HG03064 (cell line): ENCODE results near the gene FBLN1.
"Not testable (repeated sequence)": the region's sequence is repeated elsewhere in the genome, so short reads cannot be mapped to it uniquely, and the experiment has no call there.

Source experiments
- ATAC-seq: cut with Tn5 transposase; IDR thresholded peaks from one replicate; pipeline ENCODE4 v1.9.1; 2021; ENCODE audit warnings: low read depth; ENCODE audit not compliant: unreplicated experiment

Gene FBLN1

GRCh38 chr22:45525480-45525879 is 22.8 kb downstream of the FBLN1 start:
- no peak for ATAC-seq

GRCh38 chr22:45526281-45526680 is 23.6 kb downstream of the FBLN1 start:
- no peak for ATAC-seq

GRCh38 chr22:45526768-45527360 is 24.2 kb downstream of the FBLN1 start:
- no peak for ATAC-seq

GRCh38 chr22:45527456-45527855 is 24.8 kb downstream of the FBLN1 start:
- no peak for ATAC-seq

GRCh38 chr22:45528046-45528445 is 25.4 kb downstream of the FBLN1 start:
- no peak for ATAC-seq

GRCh38 chr22:45529105-45529504 is 26.4 kb downstream of the FBLN1 start:
- no peak for ATAC-seq

- no peak for ATAC-seq
These were observed 27.4 kb downstream of the FBLN1 start for GRCh38 chr22:45529971-45530575.

- no peak for ATAC-seq
These were observed 29.0 kb downstream of the FBLN1 start for GRCh38 chr22:45531441-45532234.

- no peak for ATAC-seq
These were observed 29.6 kb downstream of the FBLN1 start for GRCh38 chr22:45532235-45532631.

GRCh38 chr22:45533703-45534102 is 31.0 kb downstream of the FBLN1 start:
- ATAC-seq = no peak

- no peak for ATAC-seq
These were observed 31.9 kb downstream of the FBLN1 start for GRCh38 chr22:45534339-45535192.

GRCh38 chr22:45535290-45535689 is 32.6 kb downstream of the FBLN1 start:
- no peak for ATAC-seq

- ATAC-seq = not testable (repeated sequence)
These were observed 33.2 kb downstream of the FBLN1 start for GRCh38 chr22:45535835-45536234.

- ATAC-seq = no peak
These were observed 35.1 kb downstream of the FBLN1 start for GRCh38 chr22:45537734-45538181.

- no peak for ATAC-seq
These were observed 35.6 kb downstream of the FBLN1 start for GRCh38 chr22:45538281-45538680.

GRCh38 chr22:45540122-45540521 is 37.4 kb downstream of the FBLN1 start:
- no peak for ATAC-seq

GRCh38 chr22:45541382-45541979 is 38.8 kb downstream of the FBLN1 start:
- ATAC-seq = no peak

- ATAC-seq = no peak
These were observed 39.4 kb downstream of the FBLN1 start for GRCh38 chr22:45542001-45542520.

- ATAC-seq = not testable (repeated sequence)
These were observed 40.1 kb downstream of the FBLN1 start for GRCh38 chr22:45542736-45543135.

- ATAC-seq = no peak
These were observed 40.6 kb downstream of the FBLN1 start for GRCh38 chr22:45543243-45543642.
